LNCaP clone FGC (cell line): ENCODE data around the gene AP1M1.
A peak's percentile ranks its signal among the peaks of the same experiment; 100 is the strongest.

Source experiments
- DNase-seq: peaks from one replicate; pipeline ENCODE4 v3.0.0-alpha.2; 2011; ENCODE audit warnings: low read depth
- H3K4me3 ChIP-seq: 2 replicates; pipeline ENCODE4 v1.5.1; 2011; ENCODE audit warnings: mild to moderate bottlenecking, low read depth, low read length, control low read depth
- TF ChIP-seq, protein P1 (sequence below): IDR thresholded peaks from 2 replicates; pipeline ENCODE4 v1.5.1; 2012; ENCODE audit warnings: mild to moderate bottlenecking; ENCODE audit not compliant: control insufficient read depth, insufficient read depth; ENCODE audit errors: extremely low read depth

AP1M1 gene

DNA sequence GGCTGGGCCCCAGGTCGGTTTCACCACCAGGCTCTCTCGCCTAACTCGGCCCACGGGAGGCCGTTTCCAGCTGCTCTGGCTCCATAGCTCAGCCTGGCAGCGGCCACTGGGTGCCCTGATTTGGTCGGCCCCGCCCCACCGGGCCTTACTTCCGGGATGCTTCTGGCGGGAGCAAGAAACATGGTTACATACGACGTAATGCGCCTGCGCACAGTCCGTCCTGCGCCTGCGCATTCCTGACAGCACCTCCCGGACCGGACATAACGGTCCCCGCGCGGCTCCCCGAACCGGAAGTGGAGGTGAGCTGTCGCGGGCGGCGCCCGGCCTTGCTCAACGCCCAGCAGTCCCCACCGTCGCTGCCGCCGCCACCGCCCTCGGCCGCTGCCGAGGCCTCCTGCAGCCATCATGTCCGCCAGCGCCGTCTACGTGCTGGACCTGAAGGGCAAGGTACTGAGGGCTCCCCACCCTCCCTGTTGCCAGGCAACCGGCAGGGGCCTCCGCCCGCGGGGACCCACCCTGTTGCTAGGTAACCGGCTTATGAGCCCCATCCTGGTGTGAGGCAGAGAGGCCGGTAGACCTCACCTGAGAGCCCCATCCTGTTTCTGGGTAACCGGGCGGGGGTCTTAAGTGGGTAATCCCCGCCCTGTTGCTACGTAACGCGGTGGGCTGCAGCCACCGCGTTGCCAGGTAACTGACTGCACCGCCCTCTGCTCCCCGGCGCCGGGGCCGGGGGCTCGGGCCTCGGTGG, at the start of gene AP1M1:
TSS of gene AP1M1 (plus strand) at position 290 of the 748 bp plus-strand sequence. CDS start at position 406, 116 bp downstream.
- H3K4me3 ChIP-seq: peak within 1 kb of the TSS; percentile 97
- TF ChIP-seq, protein P1, sequence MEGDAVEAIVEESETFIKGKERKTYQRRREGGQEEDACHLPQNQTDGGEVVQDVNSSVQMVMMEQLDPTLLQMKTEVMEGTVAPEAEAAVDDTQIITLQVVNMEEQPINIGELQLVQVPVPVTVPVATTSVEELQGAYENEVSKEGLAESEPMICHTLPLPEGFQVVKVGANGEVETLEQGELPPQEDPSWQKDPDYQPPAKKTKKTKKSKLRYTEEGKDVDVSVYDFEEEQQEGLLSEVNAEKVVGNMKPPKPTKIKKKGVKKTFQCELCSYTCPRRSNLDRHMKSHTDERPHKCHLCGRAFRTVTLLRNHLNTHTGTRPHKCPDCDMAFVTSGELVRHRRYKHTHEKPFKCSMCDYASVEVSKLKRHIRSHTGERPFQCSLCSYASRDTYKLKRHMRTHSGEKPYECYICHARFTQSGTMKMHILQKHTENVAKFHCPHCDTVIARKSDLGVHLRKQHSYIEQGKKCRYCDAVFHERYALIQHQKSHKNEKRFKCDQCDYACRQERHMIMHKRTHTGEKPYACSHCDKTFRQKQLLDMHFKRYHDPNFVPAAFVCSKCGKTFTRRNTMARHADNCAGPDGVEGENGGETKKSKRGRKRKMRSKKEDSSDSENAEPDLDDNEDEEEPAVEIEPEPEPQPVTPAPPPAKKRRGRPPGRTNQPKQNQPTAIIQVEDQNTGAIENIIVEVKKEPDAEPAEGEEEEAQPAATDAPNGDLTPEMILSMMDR: no peak
- peak; percentile 95 for DNase-seq

DNA sequence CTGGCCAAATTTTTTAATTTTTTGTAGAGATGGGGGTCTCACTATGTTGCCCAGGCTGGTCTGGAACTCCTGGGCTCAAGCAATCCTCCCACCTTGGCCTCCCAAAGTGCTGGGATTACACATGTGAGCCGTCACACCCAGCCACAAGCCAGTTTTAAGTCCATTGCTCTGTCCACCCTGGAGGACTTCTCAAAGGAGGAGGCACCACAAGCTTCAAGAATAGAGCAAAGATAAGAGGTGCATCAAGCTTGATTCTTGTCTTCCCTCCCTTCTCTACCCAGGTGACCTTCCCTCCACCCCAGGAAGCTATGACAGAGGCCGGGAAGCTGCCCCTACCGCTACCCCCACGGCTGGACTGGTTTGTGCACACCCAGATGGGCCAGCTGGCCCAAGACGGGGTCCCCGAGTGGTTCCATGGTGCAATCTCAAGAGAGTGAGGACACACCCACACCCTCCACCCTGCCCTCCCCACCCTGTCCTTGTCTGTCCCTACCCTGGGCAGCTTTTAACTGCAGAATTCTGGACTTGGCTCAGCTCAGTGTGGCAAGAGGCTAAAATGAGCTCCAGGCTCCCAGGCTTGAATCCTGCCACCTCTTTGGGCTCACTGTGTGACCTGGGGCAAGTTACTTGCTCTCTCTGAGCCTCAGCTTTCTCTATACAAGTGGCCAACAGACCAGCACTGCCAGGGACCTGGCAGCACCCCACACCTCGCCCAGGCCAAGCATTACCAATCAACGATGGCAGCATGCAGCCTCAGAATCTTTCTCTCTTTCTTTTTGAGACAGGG, 49.1 kb upstream of the AP1M1 start:
- TF ChIP-seq, protein P1: no peak
- no peak for DNase-seq
- no peak overlapping the region for H3K4me3 ChIP-seq

DNA sequence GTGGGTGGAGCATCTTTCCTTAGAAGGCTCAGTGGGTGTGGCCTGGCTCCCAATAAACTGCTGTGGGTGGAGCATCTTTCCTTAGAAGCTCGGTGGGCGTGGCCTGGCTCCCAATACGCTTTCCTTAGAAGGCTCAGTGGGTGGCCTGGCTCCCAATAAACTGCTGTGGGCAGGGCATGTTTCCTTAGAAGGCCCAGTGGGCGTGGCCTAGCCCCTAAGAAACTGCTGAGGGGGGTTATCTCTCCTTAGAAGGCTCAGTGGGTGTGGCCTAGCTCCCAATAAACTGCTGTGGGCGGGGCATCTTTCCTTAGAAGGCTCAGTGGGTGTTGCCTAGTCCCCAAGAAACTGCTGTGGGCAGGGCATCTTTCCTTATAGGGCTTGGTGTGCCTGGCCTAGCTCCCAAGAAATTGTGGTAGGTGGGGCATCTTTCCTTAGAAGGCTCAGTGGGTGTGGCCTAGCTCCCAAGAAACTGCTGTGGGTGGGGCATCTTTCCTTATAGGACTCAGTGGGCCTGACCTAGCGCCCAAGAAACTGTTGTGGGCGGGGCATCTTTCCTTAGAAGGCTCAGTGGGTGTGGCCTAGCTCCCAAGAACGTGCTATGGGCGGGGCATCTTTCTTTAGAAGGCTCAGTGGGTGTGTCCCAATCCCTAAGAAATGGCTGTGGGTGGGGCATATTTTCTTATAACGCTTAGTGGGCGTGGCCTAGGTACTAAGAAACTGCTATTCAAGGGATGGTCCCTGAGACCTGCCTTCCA, 44.0 kb upstream of the AP1M1 start:
- TF ChIP-seq, protein P1: no peak
- H3K4me3 ChIP-seq: no peak overlapping the region
- no peak for DNase-seq

DNA sequence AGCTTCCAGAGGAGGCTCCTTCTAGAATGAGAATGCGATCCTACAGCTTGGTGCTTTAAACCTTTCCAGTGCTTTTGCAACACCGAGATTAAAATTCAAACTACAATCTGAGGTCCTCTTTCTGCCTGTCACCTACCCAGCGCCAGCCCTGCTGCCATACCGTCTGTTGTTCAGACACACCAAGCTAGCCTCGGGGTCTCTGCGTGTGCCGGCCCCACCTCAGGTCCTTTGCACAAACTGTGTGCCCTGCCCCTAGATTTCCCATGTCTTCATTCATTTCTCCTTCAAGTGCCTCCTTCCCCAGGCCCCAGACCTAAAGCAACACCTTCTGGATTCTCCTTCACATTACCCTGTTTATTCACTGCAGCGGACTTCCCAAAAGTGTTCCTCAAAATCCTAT, 43.2 kb upstream of the AP1M1 start:
- no peak overlapping the region for H3K4me3 ChIP-seq
- TF ChIP-seq, protein P1: no peak
- DNase-seq: no peak

DNA sequence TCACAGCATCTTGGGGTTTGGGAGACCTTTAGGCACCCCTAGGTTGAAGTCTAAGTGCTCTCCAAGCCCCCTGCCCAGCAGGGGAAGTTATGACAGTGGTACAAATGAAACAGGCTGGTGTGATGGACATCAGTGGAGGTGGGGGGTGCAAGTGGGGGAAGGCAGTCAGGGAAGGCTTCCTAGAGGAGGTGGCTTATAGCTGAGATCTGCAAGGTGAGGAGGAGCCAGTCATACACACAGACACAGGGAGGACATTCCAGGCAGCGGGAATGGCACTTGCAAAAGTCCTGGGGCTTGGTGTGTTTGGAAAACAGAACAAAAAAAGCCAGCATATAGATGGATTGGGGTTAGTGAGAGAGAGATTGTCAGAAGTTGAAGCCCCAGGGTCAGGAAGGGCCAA, 42.6 kb upstream of the AP1M1 start:
- TF ChIP-seq, protein P1: no peak
- no peak for DNase-seq
- no peak overlapping the region for H3K4me3 ChIP-seq

DNA sequence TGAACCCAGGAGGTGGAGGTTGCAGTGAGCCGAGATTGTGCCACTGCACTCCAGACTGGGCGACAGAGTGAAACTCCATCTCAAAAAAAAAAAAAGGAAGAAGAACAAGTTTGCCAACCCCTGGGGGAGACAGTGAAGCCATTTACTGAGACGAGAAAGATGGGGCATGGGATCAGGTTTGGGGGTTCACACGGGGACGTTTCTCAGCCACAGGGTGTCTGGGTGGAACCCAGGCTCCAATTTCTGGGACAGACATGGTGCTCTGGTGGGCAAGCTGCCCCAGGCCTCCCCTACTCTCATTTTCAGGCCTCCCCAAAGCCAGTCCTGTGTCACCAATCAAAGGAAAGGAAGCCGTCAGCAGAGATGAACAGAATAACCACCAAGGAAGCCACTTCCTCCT, 40.8 kb upstream of the AP1M1 start:
- DNase-seq: no peak
- H3K4me3 ChIP-seq: no peak overlapping the region
- TF ChIP-seq, protein P1: no peak
